Prostate gland (tissue), 2 donors: ENCODE measurements around the gene EPB41L1.

Experiments used
- CTCF ChIP-seq, 4 experiments: fragments of 200-600 bp in 2 of 4; fragments of 450-650 bp in 2 of 4; sonication (generic) in 2 of 4; IDR thresholded peaks; 1 replicate in 3 of 4; 2 replicates in 1 of 4; pipeline ENCODE4 v1.5.1; 2016 to 2019; ENCODE audit warnings: antibody characterized with exemption in 4 of 4, mild to moderate bottlenecking in 2 of 4, moderate library complexity in 2 of 4
- POLR2A ChIP-seq: fragments of 450-650 bp; IDR thresholded peaks from one replicate; pipeline ENCODE4 v1.6.1; 2016; ENCODE audit warnings: antibody characterized with exemption, mild to moderate bottlenecking
- POLR2AphosphoS5 ChIP-seq: sonication (generic); formaldehyde crosslinking; IDR thresholded peaks from one replicate; pipeline ENCODE4 v1.6.1; 2017; ENCODE audit warnings: antibody characterized with exemption

- TF ChIP-seq CTCF (IDR thresholded peaks at IDR 0.05), result no peak
- no peak for TF ChIP-seq POLR2A
- TF ChIP-seq POLR2AphosphoS5, result no peak
Observed at GRCh38 chr20:36236786-36237121, 82.2 kb downstream of the EPB41L1 start.
